ENCODE measurements around the gene TNFSF13. TPM values are rescaled to one million over a fixed set of nuclear protein-coding genes. Genes with fewer than 3 reads are reported as not detected.

The TNFSF13 gene
- total RNA-seq, 2 experiments from 2014 or later = 1.0 to 1.1 TPM

DNA sequence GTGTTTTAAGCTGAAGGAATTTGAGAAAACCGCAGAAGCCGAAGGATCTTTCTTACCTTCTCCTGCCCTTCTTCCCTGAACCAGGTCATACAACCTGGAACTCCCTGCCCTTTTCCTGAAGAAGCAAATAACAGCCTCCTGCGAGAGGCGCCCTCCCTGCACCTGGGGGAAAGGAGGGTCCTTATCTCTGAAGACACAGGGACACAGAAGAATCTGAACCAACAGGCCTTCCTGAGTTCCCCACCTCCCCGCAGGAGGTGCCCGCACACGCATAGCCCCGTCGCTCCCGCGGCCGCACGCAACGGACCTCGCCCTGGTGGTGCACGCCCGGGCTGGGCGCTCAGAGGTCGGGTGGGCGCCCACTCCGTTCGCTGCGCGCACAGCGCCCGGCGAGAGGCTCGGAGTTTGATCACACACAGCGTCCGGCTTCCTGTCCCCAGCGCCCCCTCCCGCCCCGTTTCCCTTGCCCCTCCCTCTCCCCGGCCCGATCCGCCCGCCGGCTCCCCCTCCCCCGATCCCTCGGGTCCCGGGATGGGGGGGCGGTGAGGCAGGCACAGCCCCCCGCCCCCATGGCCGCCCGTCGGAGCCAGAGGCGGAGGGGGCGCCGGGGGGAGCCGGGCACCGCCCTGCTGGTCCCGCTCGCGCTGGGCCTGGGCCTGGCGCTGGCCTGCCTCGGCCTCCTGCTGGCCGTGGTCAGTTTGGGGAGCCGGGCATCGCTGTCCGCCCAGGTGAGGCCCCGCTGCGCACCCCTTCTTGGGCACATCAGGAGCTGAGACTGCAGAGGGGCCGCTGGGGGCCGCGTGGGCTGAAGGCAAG lies 9.8 kb upstream of the TNFSF13 start, which contains the start of gene TNFSF12:
Gene TNFSF12, plus strand, starts transcription at position 474 of the 816 bp plus-strand sequence. Its CDS starts 96 bp downstream, at position 570.
- ChIA-PET POLR2A (no interaction called here), CTCF (interaction anchor here (1.1 to 3.6 kb wide), 5 partner anchors 12 to 137 kb away, joined by 3 to 15 read pairs (median 5); partner anchors contain the start of gene ZBTB4)

DNA sequence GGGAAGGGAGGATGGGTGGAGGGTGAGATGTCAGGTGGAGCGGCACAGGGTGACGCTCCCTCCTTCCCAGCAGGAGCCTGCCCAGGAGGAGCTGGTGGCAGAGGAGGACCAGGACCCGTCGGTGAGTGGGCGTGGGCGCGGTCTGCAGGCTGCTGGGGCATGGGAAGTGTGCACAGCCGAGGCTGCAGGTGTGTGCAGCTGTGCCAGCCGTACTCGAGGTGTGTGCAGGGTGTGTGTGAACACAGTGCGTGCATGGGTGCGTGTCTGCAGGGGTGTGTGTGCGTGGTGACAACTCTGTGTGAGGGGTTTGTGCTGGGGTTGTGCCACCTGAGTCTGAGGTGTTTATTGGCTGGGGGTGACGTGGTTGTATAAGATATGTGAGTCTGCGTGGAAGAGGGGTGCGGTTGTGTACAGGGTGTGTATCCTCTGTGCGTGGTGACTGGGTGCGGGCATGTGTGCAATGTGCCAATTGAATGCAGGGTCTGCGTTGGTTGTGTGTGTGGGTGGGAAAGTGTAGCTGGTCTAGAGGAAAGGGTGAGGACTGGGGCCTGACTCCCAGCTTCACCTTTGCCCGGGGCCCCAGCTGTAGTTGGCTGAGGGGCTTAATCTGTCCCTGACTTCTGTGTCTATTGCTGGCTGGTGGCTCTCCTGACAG lies 9.0 kb upstream of the TNFSF13 start:
- CTCF ChIA-PET = interaction anchor here (0.6 to 3.6 kb wide), 6 partner anchors 11 to 358 kb away, joined by 3 to 15 read pairs (median 4); partner anchors contain the start of gene ZBTB4
- POLR2A ChIA-PET = no interaction called here

DNA sequence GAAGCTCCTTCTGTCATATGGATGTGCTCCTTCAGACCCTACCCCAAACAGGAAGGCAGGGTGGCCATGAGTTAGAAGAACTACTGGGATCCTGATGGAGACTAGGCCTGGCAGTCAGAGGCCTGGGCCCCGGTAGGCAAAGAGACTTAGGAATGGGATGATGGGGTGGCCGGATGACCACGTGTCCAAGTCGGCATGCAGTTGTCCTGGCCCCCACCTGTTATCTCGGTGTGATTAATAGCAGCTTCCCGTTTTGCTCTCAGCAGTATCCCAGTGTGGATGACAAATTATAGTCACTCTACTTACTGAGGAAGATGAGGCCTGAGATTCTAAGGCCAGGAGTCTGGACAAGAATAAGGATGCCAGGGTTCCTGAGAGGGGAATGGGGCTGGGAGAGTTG lies 8.2 kb upstream of the TNFSF13 start:
- ChIA-PET POLR2A (no interaction called here), CTCF (interaction anchor here (1.1 to 3.6 kb wide), 5 partner anchors 10 to 136 kb away, joined by 3 to 15 read pairs (median 5); partner anchors contain the start of gene ZBTB4)

DNA sequence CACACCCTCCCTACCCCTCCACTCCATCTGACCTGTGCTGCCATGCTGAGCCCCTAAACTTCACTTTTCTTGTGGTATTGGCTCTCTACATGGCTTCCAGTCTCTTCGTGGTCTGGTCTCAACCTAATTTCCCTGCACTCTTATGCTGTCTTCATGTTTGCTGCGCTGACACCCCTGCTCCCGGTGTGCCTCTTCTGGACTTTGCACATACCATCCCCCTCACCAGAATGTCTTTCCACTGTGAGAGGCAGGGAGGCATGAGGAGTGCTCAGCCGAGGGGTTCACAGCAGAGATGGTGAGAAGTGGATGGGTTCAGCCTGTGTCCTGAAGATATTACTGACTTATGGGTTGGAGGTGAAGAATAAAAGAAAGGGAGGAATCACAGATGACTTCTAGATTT lies 7.2 kb upstream of the TNFSF13 start:
- CTCF ChIA-PET = interaction anchor here (1.6 to 3.6 kb wide), 3 partner anchors 9 to 28 kb away, joined by 4 to 15 read pairs (median 10); partner anchors contain the start of gene SENP3
- POLR2A ChIA-PET = interaction anchor here (0.6 kb wide), 1 partner anchor 19 kb away, joined by 3 read pairs; no protein-coding TSS in a partner anchor

DNA sequence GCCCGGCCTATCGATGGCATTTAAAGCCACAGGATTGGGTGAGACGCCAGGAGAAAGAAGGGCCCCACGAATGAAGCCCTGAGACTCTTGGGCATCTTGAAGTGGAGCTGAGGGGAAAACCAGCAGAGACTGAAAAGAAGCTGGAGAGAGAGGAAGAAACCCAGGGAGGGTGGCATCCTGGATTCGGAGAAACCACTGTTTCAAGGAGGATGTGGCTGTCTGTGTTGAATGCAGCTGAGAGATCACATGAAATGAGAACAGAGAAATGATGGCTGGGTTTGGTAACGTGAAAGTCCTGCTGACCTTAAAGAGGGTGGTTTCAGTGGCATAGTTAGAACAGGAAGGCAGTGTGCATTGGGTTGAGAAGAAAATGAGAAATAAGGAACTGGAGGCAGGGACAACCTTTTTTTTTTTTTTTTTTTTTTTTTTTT lies 5.9 kb upstream of the TNFSF13 start:
- ChIA-PET CTCF (interaction anchor here (0.7 to 1.7 kb wide), 9 partner anchors 8 to 583 kb away, joined by 3 to 10 read pairs (median 4); partner anchors contain the start of gene SENP3), POLR2A (interaction anchor here (0.6 to 1.0 kb wide), 4 partner anchors 8 to 146 kb away, joined by 3 to 10 read pairs (median 4); no protein-coding TSS in a partner anchor)

DNA sequence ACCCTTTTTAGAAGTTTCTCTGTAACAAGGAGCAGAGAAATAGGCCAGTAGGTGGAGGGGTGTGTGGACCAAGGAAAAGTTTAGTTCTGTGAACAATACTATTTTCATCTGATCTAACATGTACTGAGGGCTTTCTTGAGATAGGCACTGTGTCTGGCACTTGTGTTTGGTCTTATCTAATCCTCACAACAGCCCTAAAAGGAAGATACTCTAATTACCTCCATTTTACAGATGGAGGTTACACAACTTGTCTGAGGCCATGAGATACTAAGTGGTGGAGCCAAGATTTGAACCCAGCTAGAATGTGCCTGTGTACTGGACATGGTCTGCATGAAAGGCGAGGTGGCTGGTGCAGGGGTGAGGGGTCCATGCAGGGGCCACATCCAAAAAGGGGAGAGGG lies 5.2 kb upstream of the TNFSF13 start:
- ChIA-PET POLR2A (no interaction called here), CTCF (interaction anchor here (0.7 to 1.7 kb wide), 6 partner anchors 29 to 116 kb away, joined by 3 to 7 read pairs (median 4); partner anchors contain the start of gene MPDU1)

DNA sequence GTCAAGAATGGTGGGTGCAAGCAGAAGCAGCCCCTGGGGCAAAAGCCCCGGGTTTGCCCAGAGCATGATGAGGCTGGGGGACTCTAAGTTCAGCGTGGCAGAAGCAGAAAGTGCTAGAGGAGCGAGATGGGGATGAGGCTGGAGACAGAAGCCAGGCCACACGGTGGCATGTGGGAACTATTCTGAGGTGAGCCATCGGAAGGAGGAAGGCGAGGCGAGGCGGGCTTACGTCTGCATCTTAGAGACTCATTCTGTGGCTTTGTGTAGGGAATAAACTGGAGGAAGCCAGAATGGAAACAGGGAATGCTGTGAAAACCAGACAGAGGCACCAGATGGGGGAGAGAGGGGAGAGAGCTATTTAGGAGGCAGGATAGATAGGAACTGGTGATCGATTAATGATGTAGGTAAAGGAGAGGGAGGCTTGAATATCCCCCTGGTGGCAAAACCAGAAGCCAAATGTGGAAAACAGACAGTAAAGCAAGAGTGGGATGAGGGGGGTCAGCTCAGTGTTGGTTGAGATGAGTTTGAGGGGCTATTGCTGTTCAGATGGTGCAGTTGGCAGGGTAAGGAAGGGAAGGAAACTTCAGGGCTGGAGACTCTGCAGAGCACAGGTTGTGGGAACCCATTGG lies 3.1 kb upstream of the TNFSF13 start:
- ChIA-PET CTCF (interaction anchor here (0.6 kb wide), 1 partner anchor 56 kb away, joined by 3 read pairs; no protein-coding TSS in a partner anchor), POLR2A (no interaction called here)

DNA sequence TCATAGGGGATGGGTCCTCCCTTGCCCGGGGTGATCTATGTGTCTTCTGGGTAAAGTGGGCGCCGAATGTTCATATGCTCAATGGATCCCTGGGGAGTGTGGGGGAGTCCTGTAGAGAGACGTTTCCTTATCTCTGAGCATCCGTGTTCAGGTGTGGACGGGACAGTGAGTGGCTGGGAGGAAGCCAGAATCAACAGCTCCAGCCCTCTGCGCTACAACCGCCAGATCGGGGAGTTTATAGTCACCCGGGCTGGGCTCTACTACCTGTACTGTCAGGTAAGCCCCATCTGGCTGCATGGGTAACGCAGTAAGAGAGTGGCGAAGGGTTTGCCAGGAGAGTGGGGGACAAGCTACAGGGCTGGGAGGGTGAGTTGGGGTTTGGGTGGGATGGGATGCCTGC lies 1.9 kb upstream of the TNFSF13 start:
- POLR2A ChIA-PET = interaction anchor here (0.6 kb wide), 1 partner anchor 10 kb away, joined by 4 read pairs; no protein-coding TSS in a partner anchor
- CTCF ChIA-PET = interaction anchor here (1.3 to 2.9 kb wide), 3 partner anchors 31 to 260 kb away, joined by 3 to 7 read pairs (median 4); no protein-coding TSS in a partner anchor

DNA sequence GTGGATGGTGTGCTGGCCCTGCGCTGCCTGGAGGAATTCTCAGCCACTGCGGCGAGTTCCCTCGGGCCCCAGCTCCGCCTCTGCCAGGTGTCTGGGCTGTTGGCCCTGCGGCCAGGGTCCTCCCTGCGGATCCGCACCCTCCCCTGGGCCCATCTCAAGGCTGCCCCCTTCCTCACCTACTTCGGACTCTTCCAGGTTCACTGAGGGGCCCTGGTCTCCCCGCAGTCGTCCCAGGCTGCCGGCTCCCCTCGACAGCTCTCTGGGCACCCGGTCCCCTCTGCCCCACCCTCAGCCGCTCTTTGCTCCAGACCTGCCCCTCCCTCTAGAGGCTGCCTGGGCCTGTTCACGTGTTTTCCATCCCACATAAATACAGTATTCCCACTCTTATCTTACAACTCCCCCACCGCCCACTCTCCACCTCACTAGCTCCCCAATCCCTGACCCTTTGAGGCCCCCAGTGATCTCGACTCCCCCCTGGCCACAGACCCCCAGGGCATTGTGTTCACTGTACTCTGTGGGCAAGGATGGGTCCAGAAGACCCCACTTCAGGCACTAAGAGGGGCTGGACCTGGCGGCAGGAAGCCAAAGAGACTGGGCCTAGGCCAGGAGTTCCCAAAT lies 1.3 kb upstream of the TNFSF13 start:
- ChIA-PET CTCF (interaction anchor here (1.3 to 2.9 kb wide), 4 partner anchors 32 to 261 kb away, joined by 3 to 7 read pairs (median 4); partner anchors contain the start of gene FXR2), POLR2A (no interaction called here)

DNA sequence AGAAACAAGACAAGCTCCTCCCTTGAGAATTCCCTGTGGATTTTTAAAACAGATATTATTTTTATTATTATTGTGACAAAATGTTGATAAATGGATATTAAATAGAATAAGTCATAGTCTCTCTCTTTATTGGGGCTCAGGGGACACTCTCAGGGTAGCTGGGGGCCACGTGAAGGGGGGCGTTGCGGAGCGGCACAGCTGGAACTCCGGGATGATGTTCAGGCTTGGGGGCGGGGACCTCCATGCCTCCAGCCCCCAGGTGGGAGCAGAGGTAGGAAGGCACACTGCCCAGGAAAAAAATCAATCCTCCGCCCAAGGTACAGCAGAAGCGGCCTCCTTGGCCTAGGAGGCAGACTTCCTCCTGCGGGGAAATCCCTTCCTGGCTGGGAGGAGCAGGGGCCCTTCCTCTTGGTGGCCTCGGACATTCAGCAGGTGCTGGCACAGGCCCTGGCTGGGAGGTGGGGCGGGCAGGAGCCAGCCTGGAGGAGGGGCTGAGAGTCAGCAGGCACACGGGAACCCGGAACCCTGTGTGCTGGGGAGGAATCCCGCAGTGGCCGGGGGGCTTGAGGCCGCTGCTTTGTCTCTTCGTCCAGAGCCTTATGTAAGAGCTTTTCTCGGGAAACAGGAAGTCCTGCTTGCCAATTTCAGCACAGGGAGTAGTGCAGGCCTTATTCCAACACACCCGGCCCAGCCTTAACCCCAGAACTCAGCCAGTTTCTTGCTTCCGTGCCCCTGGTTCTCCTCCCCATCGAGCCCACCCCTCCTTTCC lies 591 bp upstream of the TNFSF13 start:
- CTCF ChIA-PET = interaction anchor here (0.8 to 2.9 kb wide), 7 partner anchors 22 to 262 kb away, joined by 3 to 7 read pairs (median 3); partner anchors contain the start of genes CD68 and FXR2
- POLR2A ChIA-PET = no interaction called here

DNA sequence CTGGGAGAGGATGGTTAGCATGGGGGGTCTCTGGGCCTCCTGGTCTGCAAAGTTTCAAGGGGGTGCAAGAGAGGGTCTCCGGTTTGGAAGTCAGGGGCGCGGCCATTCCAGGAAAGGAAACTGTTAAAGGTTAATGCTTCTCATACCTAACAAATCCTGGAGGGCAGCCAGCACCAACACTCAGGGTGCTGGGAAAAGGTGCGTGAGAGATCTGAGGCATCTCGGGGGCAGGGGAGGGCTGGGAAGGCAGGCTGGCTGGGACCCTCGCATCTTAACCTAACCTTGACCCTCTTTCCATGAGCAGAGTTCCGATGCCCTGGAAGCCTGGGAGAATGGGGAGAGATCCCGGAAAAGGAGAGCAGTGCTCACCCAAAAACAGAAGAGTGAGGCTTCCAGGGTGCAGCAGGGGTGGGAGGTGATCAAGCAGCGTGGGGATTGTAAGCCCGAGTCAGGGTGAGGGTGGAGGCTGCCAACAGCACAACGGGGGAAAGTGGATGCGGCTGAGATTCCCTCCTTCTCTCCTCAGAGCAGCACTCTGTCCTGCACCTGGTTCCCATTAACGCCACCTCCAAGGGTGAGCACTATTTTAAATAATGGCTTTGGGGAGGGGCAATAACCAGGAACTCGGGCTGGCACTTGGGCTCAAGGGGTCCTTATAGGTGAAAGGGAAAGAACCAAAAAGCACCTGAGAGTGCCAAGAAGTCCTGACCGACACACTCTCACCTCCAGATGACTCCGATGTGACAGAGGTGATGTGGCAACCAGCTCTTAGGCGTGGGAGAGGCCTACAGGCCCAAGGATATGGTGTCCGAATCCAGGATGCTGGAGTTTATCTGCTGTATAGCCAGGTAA lies 996 bp downstream of the TNFSF13 start:
- ChIA-PET POLR2A (no interaction called here), CTCF (interaction anchor here (0.9 to 3.1 kb wide), 25 partner anchors 7 to 295 kb away, joined by 3 to 36 read pairs (median 8); partner anchors contain the start of genes ACAP1, CD68, NEURL4 and POLR2A)

DNA sequence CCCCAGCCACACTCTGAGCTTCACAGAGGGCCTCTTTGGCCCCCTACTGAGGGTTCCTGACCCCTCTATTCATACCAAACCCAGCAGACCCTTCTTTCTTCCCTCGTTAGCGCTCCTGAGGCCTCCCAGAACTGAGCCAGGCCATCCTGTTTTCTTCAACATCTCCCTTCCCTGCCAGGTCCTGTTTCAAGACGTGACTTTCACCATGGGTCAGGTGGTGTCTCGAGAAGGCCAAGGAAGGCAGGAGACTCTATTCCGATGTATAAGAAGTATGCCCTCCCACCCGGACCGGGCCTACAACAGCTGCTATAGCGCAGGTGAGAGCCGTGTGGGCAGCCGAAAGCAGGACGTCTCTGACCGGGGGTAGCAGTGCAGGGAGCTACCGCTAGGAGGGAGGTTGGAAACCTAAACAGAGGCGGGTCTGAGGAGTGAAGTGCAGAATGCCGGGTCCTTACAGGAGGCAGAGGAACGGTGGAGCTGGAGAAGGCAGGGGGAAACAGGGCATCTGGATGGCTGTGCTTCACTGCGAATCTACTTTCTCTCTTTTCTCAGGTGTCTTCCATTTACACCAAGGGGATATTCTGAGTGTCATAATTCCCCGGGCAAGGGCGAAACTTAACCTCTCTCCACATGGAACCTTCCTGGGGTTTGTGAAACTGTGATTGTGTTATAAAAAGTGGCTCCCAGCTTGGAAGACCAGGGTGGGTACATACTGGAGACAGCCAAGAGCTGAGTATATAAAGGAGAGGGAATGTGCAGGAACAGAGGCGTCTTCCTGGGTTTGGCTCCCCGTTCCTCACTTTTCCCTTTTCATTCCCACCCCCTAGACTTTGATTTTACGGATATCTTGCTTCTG lies 1.9 kb downstream of the TNFSF13 start:
- POLR2A ChIA-PET = interaction anchor here (0.7 to 1.9 kb wide), 7 partner anchors 8 to 127 kb away, joined by 3 to 10 read pairs (median 4); partner anchors contain the start of genes MPDU1, TMEM102 and TP53
- CTCF ChIA-PET = interaction anchor here (0.6 to 3.1 kb wide), 42 partner anchors 8 to 296 kb away, joined by 3 to 36 read pairs (median 5); partner anchors contain the start of genes ACAP1, CD68, NEURL4 and POLR2A

DNA sequence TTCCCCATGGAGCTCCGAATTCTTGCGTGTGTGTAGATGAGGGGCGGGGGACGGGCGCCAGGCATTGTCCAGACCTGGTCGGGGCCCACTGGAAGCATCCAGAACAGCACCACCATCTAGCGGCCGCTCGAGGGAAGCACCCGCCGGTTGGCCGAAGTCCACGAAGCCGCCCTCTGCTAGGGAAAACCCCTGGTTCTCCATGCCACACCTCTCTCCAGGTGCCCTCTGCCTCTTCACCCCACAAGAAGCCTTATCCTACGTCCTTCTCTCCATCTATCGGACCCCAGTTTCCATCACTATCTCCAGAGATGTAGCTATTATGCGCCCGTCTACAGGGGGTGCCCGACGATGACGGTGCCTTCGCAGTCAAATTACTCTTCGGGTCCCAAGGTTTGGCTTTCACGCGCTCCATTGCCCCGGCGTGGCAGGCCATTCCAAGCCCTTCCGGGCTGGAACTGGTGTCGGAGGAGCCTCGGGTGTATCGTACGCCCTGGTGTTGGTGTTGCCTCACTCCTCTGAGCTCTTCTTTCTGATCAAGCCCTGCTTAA lies 2.6 kb downstream of the TNFSF13 start:
- ChIA-PET CTCF (interaction anchor here (0.6 to 3.1 kb wide), 47 partner anchors 9 to 526 kb away, joined by 3 to 36 read pairs (median 4); partner anchors contain the start of genes ACAP1, CD68, MPDU1 and NEURL4), POLR2A (interaction anchor here (0.7 to 1.9 kb wide), 8 partner anchors 8 to 126 kb away, joined by 3 to 10 read pairs (median 4); partner anchors contain the start of genes MPDU1, TMEM102 and TP53)

DNA sequence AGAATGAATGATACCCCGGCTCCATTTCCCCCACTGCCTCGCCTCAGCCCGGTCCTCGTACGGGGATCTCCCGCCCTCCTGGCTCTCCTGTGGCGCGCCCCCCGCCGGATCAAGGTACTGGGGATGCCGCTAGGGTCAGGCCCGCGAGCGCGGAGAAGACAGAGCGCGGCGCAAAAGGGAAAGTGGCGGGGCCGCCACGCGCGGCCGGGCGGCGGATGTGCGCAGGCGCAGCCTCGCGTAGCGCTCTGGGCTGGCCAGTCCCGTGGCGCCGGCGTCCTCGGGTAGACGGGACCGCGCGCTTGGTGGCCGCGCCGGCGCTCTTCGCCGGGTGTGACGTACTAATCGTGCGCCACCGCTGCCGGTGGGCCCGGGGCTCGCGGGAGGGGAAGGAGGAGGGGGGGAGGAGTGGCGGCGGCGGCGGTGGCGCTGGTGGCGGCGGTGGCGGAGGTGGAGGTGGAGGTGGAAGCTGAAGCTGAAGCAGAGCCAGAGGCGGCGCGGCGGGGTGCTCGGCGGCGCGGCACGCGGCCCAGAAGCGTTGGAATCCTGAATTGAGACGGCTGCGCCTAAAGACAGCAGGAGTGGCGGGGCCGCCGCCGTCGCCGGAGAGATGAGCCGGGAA lies 3.1 kb downstream of the TNFSF13 start, which contains the start of gene SENP3:
Gene SENP3, plus strand, starts transcription at position 331 of the 619 bp plus-strand sequence. CDS start 1,158 bp downstream, outside the sequence.
- ChIA-PET CTCF (interaction anchor here (0.6 to 3.1 kb wide), 35 partner anchors 9 to 526 kb away, joined by 3 to 36 read pairs (median 5); partner anchors contain the start of genes CD68, MPDU1, NEURL4 and POLR2A), POLR2A (interaction anchor here (0.6 to 1.9 kb wide), 8 partner anchors 14 to 296 kb away, joined by 3 to 10 read pairs (median 6); partner anchors contain the start of genes MPDU1, TMEM102 and TP53)

All from activated CD8-positive, alpha-beta memory T cell treated with anti-CD3 and anti-CD28 coated beads for 36 hours (primary cell).